Spinal cord (tissue), 10 donors: ENCODE results near the gene TRIM66. TPM values are rescaled to one million over a fixed set of nuclear protein-coding genes. Genes with fewer than 3 reads are reported as not detected.
A peak's percentile ranks its signal among the peaks of the same experiment; 100 is the strongest.

Experiments
- DNase-seq, 6 donors: peaks; one replicate each; pipeline versions ENCODE4 v3.0.0 to v3.0.0-alpha.2; 2013 to 2015; ENCODE audit warnings: low spot score in 6 of 6, low read depth in 4 of 6
- H3K27ac ChIP-seq: one replicate; pipeline ENCODE4 v1.5.1; 2013; ENCODE audit warnings: low read depth, low read length, control low read depth
- H3K27me3 ChIP-seq: one replicate; pipeline ENCODE4 v1.6.1; 2013; ENCODE audit warnings: low read length; ENCODE audit not compliant: control insufficient read depth, insufficient read depth
- H3K36me3 ChIP-seq: one replicate; pipeline ENCODE4 v1.6.1; 2013; ENCODE audit warnings: low read length; ENCODE audit not compliant: control insufficient read depth, insufficient read depth
- H3K4me1 ChIP-seq: one replicate; pipeline ENCODE4 v1.6.1; 2013; ENCODE audit warnings: low read length; ENCODE audit not compliant: control insufficient read depth, insufficient read depth
- H3K4me3 ChIP-seq: one replicate; pipeline ENCODE4 v1.5.1; 2013; ENCODE audit warnings: low read depth, low read length, control low read depth
- H3K9me3 ChIP-seq: one replicate; pipeline ENCODE4 v1.6.1; 2013; ENCODE audit warnings: low read length; ENCODE audit not compliant: control insufficient read depth, insufficient read depth
- WGBS: methylation state at CpG from one replicate; pipeline ENCODE4 v1.1.5; 2013; ENCODE audit warnings: missing lambda C conversion rate; ENCODE audit not compliant: insufficient coverage; 5-methylcytosine and 5-hydroxymethylcytosine counted together
- long read RNA-seq, 4 donors: transcript quantifications; one replicate each; lab custom pipeline, GENCODE V29; 2026
- polyA plus RNA-seq, 2 donors: library from polyadenylated mRNA; unstranded; fragments of 120-200 nt; gene quantifications; one replicate each; pipeline ENCODE4 v1.2.1, GENCODE V29; 2013; ENCODE audit not compliant: insufficient read length in 2 of 2
- total RNA-seq, 2 donors: library from RNA; depleted of rRNA in 1 of 2; stranded (reverse); fragments of 120-200 nt in 1 of 2; fragments of >200 nt in 1 of 2; gene quantifications; one replicate each; pipeline versions ENCODE4 v1.2.3 to v1.2.4, GENCODE V29; 2013 to 2014
- donor health status: healthy.

TRIM66 gene, protein sequence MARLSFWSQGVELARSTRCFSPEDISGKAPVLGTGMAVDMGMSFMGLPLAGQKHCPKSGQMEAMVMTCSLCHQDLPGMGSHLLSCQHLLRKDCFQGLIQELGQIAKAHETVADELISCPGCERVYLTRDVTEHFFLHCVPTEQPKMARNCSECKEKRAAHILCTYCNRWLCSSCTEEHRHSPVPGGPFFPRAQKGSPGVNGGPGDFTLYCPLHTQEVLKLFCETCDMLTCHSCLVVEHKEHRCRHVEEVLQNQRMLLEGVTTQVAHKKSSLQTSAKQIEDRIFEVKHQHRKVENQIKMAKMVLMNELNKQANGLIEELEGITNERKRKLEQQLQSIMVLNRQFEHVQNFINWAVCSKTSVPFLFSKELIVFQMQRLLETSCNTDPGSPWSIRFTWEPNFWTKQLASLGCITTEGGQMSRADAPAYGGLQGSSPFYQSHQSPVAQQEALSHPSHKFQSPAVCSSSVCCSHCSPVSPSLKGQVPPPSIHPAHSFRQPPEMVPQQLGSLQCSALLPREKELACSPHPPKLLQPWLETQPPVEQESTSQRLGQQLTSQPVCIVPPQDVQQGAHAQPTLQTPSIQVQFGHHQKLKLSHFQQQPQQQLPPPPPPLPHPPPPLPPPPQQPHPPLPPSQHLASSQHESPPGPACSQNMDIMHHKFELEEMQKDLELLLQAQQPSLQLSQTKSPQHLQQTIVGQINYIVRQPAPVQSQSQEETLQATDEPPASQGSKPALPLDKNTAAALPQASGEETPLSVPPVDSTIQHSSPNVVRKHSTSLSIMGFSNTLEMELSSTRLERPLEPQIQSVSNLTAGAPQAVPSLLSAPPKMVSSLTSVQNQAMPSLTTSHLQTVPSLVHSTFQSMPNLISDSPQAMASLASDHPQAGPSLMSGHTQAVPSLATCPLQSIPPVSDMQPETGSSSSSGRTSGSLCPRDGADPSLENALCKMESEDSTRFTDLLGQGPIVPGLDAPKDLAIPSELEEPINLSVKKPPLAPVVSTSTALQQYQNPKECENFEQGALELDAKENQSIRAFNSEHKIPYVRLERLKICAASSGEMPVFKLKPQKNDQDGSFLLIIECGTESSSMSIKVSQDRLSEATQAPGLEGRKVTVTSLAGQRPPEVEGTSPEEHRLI (N-terminal part only)
- total RNA-seq (1 to 10 TPM; 6.8 to 8.5 TPM), polyA plus RNA-seq (1 to 10 TPM; 4.8 to 8.1 TPM)
- long read RNA-seq, donor 1 = 0 reads
- long read RNA-seq, donor 2 = 0 reads
- long read RNA-seq, donor 3 = 0 reads
- long read RNA-seq, donor 4, partial matches to known transcripts = 0 of 1 reads
- long read RNA-seq, donor 4, other reads (novel, unspliced or antisense) = 0 of 1 reads

DNA sequence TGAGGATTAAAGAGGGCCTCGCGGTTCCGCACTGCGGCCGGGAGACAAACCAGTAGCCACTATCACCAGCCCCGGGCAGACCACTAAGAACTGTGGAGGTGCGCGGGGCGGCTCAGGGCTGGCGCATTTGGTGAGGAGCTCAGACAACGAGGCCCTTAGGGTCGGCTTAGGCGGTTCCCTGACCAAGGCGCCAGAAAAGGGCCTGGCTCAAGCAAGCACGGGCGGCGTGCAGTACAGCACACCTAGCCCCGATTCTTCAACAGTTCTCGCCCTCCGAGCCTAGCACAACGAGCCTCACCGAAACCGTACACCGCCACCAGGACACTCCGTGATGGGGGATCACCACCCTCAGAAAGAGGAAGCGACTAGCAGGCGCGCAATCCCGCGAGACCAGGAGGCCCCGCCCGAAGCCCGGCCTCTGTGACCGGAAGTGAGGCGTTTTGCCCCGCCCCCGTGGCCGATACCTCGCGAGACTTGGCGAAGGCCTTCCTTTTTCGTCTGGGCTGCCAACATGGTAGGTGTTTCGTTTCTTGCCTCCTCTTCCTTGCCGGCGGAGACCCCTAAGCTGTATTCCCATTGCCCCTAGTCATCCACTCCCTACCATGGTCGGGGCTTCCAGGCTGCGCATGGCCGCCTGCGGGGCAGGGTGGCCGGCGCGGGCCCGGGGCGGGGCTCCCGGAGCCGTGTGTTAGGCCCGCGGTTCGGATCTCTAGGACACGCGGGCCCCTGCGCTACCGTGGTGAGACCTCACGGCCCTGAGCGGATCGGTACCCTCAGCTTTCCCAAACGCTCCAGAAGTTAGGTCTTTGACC lies at the start of gene TRIM66, which contains the start of gene RPL27A:
Gene TRIM66, minus strand, starts transcription at position 363 of the 812 bp plus-strand sequence. CDS start 10,391 bp downstream, outside the sequence.
Gene RPL27A, plus strand, starts transcription at position 490 of the 812 bp plus-strand sequence. Its CDS starts 22 bp downstream, at position 512.
- Histone ChIP-seq H3K4me1 (peaks cover 16% of the 10 kb centered on the region), H3K4me3 (peak within 1 kb of the TSS; percentile 100), H3K9me3 (no peaks in the 10 kb centered on the region), H3K27me3 (no peaks in the 10 kb centered on the region), H3K36me3 (peaks cover 26% of the 10 kb centered on the region), H3K27ac (peak within 1 kb of the TSS; percentile 98)
- DNase-seq = peak; percentile 92 to 99 (median 96)
- WGBS = 0% methylated on average over 67 of the region's 67 CpGs

DNA sequence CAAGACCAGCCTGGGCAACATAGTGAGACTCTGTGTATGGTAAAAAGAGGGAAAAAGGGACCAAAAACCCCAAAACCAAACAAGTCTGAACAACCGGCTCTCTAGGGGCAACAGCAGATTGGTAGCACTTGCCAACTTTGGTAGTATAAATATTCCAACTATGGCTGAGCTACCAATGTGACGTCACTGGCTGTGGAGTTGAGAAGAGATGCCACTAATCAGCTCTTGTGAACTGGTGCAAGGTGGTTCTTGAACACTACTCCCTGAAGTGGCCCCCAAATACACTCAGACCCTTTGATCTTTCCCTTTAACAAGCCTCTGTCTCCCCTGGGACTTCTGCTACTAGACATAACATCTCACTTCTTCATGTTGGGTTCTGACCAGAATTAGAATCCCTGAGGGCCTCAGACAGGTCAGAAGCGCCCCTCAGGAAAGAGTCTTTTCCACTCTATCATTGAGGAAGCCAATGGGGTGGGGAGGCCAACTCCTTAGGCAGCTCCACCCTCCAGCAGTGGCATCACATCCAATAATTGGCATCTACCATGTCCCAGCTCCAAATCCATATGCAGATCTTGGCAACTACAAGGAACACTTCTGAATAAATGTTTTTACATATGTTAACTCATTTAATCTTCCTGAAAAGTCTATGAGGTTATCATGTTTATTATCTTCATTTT lies 49.3 kb upstream of the TRIM66 start:
- no CpG with 5 or more reads among the region's 3 CpGs for WGBS
- no peak for DNase-seq
- H3K4me1 ChIP-seq = peaks cover 36% of the 10 kb centered on the region
- no peaks in the 10 kb centered on the region for H3K27me3 ChIP-seq
- peaks cover 24% of the 10 kb centered on the region for H3K36me3 ChIP-seq
- no peaks in the 10 kb centered on the region for H3K9me3 ChIP-seq
- no peak overlapping the region for H3K27ac ChIP-seq
- H3K4me3 ChIP-seq = no peak overlapping the region

DNA sequence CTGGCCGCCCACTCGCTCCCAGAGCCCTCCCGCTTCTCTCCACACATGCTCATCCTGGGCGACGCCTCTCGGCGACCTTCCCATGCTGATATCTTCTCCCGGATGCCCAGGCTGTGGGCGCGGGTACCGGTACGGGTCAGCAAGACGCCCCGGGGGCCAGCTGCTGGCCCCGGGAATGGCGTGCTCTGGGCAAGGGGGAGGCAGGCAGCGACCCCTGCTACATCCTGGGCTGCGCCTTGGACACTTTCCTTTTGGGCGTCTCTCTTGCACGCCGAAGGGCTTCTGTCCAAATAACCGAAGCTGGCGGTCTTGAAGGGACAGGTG lies 48.2 kb upstream of the TRIM66 start:
- peaks cover 40% of the 10 kb centered on the region for H3K4me1 ChIP-seq
- no peak for DNase-seq
- peaks cover 23% of the 10 kb centered on the region for H3K36me3 ChIP-seq
- H3K9me3 ChIP-seq = no peaks in the 10 kb centered on the region
- H3K27me3 ChIP-seq = no peaks in the 10 kb centered on the region
- no peak overlapping the region for H3K27ac ChIP-seq
- H3K4me3 ChIP-seq = no peak overlapping the region
- WGBS = 92% methylated on average over 23 of the region's 23 CpGs

DNA sequence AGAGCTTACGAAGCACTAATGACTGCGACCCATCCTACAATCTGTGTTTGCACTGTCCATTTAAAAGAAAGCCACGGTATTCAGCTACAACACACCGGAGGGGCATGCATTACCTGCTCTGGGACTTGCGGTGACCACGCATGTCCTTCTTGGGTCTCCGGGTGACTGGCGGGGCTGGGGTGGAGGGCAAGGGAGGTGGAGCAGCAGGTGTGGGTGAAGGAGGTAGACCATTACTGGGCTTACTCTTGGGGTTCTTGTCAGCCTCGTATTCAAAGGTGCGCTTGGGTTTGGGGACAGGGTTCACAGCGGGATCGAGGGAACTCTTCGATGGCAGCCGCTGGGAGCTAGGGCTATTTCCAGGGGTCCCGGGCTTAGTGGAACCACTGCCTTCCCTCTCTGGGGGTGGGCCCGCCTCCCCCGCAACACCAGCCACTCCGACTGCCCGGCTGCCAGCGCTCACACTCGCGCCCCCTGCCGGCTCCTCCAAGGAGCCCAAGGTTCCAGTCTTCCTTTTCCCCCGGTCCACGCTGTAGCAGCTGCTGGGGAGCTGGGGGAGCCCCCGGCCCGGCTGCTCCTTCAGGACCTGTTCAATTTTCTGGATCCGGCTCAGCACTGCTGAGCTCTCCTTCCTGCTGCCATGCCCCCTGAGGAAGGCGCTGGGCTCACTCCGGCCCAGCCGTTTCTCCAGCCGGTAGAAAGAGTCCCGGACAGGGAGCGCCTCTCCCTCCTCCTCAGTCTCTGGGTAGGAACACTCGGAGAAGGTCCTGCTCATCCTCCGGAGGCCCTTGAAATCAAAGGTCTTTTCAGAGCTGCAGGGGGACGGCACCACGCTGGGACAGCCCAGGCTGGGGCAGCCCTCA lies 47.6 kb upstream of the TRIM66 start:
- Histone ChIP-seq H3K4me1 (peaks cover 40% of the 10 kb centered on the region), H3K27me3 (no peaks in the 10 kb centered on the region), H3K36me3 (peaks cover 25% of the 10 kb centered on the region), H3K4me3 (no peak overlapping the region), H3K9me3 (no peaks in the 10 kb centered on the region), H3K27ac (peak overlapping the region; percentile 50)
- WGBS = 81% methylated on average over 38 of the region's 38 CpGs
- DNase-seq = no peak

DNA sequence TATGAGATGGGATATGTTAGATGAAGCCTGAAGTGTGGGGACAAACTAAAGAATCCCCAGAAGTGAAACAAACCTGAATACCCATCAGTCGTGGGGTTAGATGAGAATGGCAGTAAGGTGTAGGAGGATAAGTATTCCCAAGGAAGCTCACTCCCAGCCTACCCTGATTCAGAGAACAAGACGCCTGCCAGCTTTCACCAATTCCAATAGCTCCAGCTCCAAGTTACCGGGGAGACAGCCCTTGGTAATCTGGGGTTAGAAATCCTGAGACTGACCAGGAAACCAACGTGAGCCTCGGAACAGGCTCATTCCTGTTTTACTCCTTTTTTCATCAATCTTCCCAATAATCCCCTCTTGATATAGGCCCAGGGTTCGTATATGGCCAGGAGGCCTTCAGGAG lies 46.6 kb upstream of the TRIM66 start:
- peaks cover 26% of the 10 kb centered on the region for H3K36me3 ChIP-seq
- H3K27me3 ChIP-seq = no peaks in the 10 kb centered on the region
- H3K4me1 ChIP-seq = peaks cover 40% of the 10 kb centered on the region
- WGBS = no CpG with 5 or more reads among the region's 6 CpGs
- no peak overlapping the region for H3K4me3 ChIP-seq
- no peaks in the 10 kb centered on the region for H3K9me3 ChIP-seq
- peak in 2 of 6 donors; percentile 56 to 60 for DNase-seq
- peak overlapping the region; percentile 50 for H3K27ac ChIP-seq

DNA sequence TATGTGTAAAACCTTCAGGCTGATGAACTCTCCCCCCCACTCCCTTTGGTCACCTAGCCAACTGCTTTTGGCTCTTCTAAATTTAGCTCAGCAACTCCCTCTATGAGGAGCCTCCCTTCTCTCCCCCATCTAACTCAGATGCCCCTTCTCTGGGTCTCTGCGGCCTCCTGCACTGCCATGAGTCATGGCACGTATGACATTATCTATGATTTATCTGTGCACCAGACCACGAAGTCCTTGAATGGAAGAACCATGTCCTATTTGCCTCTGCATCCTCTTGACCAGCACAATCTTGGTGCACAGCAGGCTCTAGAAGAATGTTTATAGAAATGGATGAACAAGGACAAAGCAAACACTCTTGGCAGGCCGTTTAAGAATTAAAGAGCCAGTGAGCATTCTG lies 46.1 kb upstream of the TRIM66 start:
- no peaks in the 10 kb centered on the region for H3K9me3 ChIP-seq
- peaks cover 27% of the 10 kb centered on the region for H3K36me3 ChIP-seq
- H3K4me3 ChIP-seq = no peak overlapping the region
- H3K4me1 ChIP-seq = peaks cover 42% of the 10 kb centered on the region
- peak overlapping the region; percentile 50 for H3K27ac ChIP-seq
- peak in 1 of 6 donors; percentile 35 for DNase-seq
- 40% methylated on average over 3 of the region's 4 CpGs for WGBS
- H3K27me3 ChIP-seq = no peaks in the 10 kb centered on the region

DNA sequence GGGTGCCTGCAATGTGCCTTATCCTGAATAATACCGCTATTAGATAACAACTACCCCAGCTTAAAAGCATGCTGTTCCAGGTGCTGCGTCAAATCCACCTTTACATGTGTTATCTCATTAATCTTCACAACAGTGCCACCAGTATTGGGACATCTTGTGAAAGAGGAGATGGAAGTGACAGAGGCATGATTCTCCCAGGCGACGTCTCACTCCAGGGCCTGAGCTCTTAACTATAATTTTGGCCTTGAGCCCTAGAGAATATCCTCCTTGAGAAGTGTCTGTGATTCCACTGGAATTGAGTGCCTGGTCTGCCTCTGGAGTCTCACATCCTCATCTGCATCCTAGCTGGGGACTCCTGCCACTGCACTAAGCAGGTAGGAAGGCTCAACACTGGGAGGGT lies 43.9 kb upstream of the TRIM66 start:
- H3K27me3 ChIP-seq = no peaks in the 10 kb centered on the region
- H3K4me3 ChIP-seq = no peak overlapping the region
- H3K9me3 ChIP-seq = no peaks in the 10 kb centered on the region
- no peak overlapping the region for H3K27ac ChIP-seq
- peaks cover 51% of the 10 kb centered on the region for H3K4me1 ChIP-seq
- H3K36me3 ChIP-seq = peaks cover 42% of the 10 kb centered on the region
- DNase-seq = no peak
- 75% methylated on average over 2 of the region's 4 CpGs for WGBS

DNA sequence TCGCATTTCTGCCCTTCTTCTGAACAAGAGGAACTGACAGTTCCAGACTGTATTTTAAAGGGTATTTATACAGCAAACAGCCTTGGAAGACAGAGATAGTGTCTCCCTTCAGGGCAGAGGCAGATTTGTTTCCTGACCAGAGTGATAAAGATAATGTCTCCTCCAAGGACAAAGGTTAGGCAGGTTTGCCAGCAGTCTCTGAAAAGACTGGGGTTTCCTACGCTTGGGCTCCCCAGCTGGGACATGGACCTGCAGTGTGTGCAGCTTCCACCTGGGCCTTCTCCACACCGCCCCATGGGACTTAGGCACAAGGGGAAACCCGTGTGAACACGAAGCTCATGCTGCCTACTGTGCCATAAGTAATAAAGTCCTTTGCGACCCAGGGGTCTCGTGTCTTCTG lies 42.2 kb upstream of the TRIM66 start:
- Histone ChIP-seq H3K27me3 (no peaks in the 10 kb centered on the region), H3K9me3 (no peaks in the 10 kb centered on the region), H3K4me1 (peaks cover 60% of the 10 kb centered on the region), H3K4me3 (no peak overlapping the region), H3K36me3 (peaks cover 35% of the 10 kb centered on the region), H3K27ac (no peak overlapping the region)
- no peak for DNase-seq
- 89% methylated on average over 6 of the region's 7 CpGs for WGBS
